HG03066 (cell line): Measurements from ENCODE around the gene PDP2.
A peak's percentile ranks its signal among the peaks of the same experiment; 100 is the strongest.
"Not testable (repeated sequence)": the region's sequence is repeated elsewhere in the genome, so short reads cannot be mapped to it uniquely, and the experiment has no call there.

Experiments
- ATAC-seq: cut with Tn5 transposase; IDR thresholded peaks from one replicate; pipeline ENCODE4 v1.9.1; 2021; ENCODE audit warnings: low read depth; ENCODE audit not compliant: unreplicated experiment

Gene PDP2

GRCh38 chr16:66851166-66851964, 28.9 kb upstream of the PDP2 start:
- no peak for ATAC-seq

GRCh38 chr16:66853261-66854139, 26.8 kb upstream of the PDP2 start:
- ATAC-seq: no peak

GRCh38 chr16:66856184-66856730, 24.1 kb upstream of the PDP2 start:
- ATAC-seq: no peak

- ATAC-seq: no peak
Observed at GRCh38 chr16:66856801-66857200, 23.5 kb upstream of the PDP2 start.

- ATAC-seq: no peak
Observed at GRCh38 chr16:66857437-66857836, 22.9 kb upstream of the PDP2 start.

- ATAC-seq: no peak
Observed at GRCh38 chr16:66858740-66859396, 21.4 kb upstream of the PDP2 start.

GRCh38 chr16:66859397-66860068, 20.8 kb upstream of the PDP2 start:
- ATAC-seq: no peak

GRCh38 chr16:66862023-66862520, 18.2 kb upstream of the PDP2 start:
- ATAC-seq: no peak

- ATAC-seq: no peak
Observed at GRCh38 chr16:66863707-66864106, 16.6 kb upstream of the PDP2 start.

- no peak for ATAC-seq
Observed at GRCh38 chr16:66869424-66869823, 10.9 kb upstream of the PDP2 start.

GRCh38 chr16:66871363-66871762, 9.0 kb upstream of the PDP2 start:
- ATAC-seq: not testable (repeated sequence)

- no peak for ATAC-seq
Observed at GRCh38 chr16:66871840-66872239, 8.5 kb upstream of the PDP2 start.

GRCh38 chr16:66872559-66872942, 7.8 kb upstream of the PDP2 start:
- no peak for ATAC-seq

GRCh38 chr16:66872943-66873684, 7.2 kb upstream of the PDP2 start:
- peak; percentile 84 for ATAC-seq

GRCh38 chr16:66873685-66874055, 6.6 kb upstream of the PDP2 start:
- no peak for ATAC-seq

- no peak for ATAC-seq
Observed at GRCh38 chr16:66874079-66874775, 6.1 kb upstream of the PDP2 start.

GRCh38 chr16:66878067-66878466, 2.2 kb upstream of the PDP2 start:
- ATAC-seq: no peak

GRCh38 chr16:66881014-66881417, 701 bp downstream of the PDP2 start:
- no peak for ATAC-seq

- ATAC-seq: no peak
Observed at GRCh38 chr16:66881560-66881959, 1.2 kb downstream of the PDP2 start.
